GM19351 (cell line): ENCODE data around the gene LPCAT2.
"Not testable (repeated sequence)": the region's sequence is repeated elsewhere in the genome, so short reads cannot be mapped to it uniquely, and the experiment has no call there.

Experiments
- ATAC-seq: cut with Tn5 transposase; IDR thresholded peaks from one replicate; pipeline ENCODE4 v1.9.1; 2021; ENCODE audit warnings: mild to moderate bottlenecking, moderate library complexity; ENCODE audit not compliant: unreplicated experiment

Gene LPCAT2

DNA sequence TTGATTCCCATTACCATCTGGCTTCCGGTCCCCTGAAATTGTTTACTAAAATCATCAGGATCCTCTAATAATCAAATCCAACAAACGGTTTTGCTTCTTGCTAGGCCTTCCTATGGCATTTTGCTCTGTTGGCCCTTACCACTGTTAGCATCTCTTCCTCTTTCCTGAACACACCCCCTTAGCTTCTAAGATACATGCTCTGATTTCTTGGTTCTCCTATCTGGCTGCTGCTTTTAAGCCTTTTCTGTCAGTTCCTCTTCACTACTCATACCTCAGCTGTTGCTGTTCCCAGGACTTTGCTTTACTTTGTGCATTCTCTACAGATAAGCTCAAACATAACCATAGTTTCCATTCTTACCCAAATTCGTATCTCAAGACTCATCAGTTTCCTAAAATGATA, 69.0 kb downstream of the LPCAT2 start:
- no peak for ATAC-seq

DNA sequence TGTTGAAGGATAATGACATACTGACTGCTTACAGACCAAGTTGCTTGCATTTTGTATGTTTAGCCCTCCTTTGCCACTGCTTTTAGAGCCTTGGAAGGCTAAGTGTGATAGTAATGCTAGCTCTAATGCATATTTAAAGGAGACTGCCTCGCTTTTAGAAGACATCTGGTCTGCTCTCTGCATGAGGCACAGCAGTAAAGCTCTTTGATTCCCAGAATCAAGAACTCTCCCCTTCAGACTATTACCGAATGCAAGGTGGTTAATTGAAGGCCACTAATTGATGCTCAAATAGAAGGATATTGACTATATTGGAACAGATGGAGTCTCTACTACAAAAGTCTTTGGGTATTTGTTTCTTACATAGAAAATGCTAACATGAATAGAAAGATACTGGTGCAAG, 76.8 kb downstream of the LPCAT2 start:
- no peak for ATAC-seq

DNA sequence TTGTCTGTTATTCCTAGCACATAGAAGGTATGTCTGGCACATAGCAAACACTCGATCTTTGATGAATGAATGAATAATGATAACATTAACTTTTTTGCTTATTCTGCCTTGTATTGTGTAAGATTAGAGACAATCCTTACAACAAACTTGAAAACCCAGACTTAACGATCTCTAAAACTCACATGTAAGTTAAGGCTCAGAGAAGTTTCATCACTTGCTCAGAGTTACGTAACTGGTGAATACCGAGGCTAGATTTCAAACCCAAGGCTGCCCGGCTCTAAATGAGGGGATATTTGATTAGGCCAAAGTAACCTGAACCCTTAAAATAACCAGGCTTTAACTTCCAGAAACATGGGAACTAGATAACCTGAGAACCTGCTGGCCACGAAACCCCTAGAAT, 79.9 kb downstream of the LPCAT2 start:
- ATAC-seq, result no peak

DNA sequence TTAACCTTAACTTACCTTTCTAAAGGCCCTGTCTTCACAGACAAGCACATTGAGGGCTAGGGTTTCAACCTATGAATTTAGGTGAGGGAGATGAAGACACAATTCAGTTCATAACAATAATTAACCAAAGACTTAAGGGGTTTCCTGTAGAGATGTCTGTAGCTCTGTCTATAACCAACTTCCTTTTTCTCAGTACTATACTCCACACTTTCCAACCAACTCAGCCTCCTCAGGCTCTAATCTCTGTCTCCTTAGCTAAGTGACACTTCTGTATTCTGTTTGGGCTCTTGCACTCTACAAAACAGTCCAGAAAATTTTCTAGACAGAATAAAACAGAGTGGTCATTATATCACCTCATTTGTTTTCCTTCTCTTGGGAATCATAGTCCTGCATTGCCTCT, 83.4 kb downstream of the LPCAT2 start:
- ATAC-seq, result no peak

DNA sequence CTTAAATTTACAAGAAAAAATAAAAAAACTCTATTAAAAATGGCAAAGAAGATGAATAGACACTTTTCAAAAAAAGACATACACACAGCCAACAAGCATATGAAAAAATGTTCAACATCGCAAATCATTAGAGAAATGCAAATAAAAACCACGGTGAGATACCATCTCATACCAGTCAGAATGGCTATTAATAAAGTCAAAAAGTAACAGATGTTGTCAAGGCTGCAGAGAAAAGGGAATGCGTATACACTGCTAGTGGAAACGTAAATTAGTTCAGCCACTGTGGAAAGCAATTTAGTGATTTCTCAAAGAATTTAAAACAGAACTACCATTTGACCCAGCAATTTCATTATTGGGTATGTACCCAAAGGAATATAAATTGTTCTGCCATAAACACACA, 89.1 kb downstream of the LPCAT2 start:
- no peak for ATAC-seq

DNA sequence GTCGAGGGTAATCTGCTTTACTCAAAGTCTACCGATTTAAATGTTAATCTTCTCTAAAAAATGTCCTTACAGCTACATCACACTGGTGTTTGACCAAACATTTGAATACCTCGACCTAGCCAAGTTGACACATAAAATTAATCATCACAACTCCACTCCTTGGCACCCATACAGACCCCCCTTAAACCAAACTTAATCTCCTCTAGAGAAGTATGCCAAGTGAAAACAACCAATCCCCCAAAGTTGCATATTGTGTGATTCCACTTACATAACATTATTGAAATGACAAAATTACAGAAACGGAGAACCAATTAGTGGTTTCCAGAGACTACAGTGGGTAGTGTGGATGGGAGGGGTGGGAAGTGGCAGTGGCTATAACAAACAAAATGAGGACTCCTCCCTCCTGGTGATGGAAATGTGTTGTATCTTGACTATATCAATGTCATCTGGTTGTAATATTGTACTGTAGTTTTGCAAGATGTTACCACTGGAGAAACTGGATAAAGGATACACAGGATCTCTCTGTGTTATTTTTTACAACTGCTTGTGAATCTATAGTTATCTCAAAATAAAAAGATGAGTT, 97.0 kb downstream of the LPCAT2 start:
- ATAC-seq, result no peak

DNA sequence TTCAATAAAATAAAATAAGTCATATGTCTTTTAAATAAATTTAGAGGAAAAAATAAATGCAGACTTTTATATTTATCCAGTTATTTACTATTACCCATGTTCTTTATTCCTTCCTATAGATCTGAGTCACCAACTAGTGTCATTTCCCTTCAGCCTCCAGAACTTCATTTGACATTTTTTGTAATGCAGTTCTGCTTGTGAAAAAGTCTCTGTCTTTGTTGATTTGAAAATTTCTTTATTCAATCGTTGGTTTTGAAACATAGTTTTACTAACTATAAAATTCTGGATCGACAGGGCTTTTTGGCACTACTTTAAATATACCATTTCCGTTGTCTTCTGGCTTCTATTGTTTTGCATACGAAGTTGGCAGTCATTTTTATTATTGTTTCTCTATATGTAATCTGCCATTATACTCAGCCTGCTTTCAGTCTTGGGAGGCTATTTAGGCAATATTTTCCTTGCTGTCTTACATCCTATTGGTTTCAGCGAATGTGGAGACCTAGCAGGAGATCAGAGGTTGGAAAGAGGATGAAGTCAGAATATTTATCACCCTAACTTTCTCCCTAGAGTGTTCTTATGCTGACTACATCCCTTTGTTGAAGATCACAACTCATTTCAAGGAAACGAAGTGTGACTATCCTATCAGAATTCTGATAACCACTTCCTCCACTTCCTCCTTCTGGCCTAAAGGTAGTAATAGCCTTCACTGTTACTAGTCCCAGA, 104.9 kb downstream of the LPCAT2 start:
- ATAC-seq, result no peak

DNA sequence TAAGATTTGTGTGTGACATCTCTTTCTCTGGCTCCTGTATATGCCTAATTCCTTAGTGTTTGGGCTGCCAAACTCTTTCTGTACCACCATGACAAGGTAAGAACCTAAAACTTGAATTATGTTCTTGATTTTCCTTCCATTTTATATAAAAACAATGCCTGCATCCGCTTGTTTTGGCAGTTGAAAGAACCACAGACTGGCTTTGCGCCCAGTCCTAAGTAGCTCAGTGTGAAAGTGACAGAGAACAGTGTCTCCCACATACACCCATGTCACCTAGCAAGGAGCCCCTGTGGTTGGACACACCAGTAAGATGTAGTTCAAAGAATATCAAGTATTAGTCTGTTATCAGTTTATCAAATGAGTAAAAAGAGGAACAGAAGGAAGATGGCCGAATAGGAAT, 106.2 kb downstream of the LPCAT2 start:
- no peak for ATAC-seq

DNA sequence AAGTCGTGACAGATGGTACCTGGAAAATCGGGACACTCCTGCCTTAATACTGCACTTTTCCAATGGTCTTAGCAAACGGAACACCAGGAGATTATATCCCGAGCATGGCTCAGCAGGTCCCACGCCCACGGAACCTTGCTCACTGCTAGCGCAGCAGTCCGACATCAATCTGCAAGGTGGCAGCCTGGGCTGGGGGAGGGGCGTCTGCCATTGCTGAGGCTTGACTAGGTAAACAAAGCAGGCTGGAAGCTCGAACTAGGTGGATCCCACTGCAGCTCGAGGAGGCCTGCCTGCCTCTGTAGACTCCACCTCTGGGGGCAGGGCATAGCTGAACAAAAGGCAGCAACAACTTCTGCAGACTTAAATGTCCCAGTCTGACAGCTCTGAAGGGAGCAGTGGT, 106.8 kb downstream of the LPCAT2 start:
- not testable (repeated sequence) for ATAC-seq

DNA sequence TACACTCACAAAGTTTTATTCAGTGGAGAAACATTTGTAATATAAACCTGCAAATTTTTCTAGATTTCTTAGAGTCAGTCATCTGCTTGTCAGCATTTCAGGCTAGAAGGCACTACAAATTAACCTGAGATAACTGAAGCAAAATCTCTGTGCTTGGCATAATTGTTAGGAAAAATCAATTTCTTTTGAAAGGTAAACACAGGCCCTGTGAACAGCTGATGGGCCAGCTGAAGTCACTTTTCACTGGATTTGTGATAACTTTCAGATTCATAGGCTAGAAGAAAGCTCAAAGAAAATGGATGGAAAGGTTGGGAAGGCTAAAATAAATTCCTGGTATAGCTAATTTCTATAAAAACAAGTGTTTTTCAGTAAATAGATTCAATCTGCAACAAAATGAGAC, 112.9 kb downstream of the LPCAT2 start:
- no peak for ATAC-seq

DNA sequence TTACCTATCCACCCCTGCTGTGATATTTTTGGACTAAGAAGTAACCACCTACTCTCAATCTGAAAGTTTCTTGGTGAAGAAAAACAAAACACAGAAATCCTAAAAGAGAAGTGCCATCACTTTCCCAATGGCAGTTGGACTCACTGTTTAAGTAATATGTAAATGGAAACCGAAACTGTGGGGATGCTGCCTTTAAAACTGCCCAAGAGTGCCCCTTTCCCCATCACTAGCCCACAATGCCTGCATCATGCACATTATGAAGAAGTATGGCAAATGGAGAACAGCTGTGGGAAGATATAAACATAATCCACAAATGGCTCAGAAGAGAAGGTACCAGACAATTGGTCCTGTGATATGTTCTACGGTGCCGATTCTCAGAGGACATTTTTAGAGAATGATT, 113.4 kb downstream of the LPCAT2 start:
- no peak for ATAC-seq

DNA sequence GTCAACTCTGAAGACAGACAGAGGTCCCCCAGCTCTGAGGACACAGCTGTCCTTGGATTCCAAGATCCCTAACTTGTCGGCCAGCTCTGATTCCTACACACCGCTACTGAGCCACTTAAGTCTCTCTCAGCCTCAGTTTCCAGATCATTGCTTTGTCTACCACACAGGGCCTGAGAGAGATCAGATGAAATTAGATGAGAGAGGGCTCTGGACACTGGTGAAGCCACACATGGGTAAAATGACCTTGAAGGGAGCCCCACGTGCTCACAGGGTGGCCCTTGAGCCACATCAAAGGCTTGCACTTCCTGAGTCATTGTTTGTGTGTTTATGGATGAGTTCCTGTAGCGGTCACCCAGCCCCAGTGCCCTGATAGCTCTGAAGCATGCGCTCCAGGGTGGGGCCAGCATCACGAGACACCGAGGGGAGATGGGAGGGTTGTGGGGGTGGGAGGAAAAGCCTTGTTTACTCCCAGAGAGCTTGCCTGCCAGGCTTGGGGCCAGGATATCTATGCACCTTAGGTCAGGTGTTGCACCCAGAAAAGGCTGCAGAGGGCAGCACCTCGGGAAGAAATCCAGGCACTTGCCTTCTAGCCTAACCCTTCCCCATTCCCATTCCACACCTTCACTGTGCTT, 114.2 kb downstream of the LPCAT2 start:
- ATAC-seq, result no peak

DNA sequence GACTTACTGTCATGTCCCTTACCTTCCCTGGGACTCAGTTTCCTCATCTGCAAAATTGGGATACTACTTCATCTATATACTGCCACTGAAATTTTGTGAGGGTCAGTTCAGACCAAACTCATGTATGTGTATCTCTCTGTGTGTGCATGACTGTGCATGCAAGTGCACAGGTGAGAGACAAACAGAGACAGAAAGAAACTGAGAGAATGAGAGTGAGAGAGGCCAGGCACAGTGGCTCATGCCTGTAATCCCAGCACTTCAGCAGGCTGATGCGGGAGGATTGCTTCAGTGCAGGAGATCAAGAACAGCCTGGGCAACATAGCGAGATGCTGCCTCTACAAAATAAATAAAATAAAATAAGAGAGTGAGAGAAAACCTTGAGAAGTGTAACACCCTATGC, 114.8 kb downstream of the LPCAT2 start:
- no peak for ATAC-seq

DNA sequence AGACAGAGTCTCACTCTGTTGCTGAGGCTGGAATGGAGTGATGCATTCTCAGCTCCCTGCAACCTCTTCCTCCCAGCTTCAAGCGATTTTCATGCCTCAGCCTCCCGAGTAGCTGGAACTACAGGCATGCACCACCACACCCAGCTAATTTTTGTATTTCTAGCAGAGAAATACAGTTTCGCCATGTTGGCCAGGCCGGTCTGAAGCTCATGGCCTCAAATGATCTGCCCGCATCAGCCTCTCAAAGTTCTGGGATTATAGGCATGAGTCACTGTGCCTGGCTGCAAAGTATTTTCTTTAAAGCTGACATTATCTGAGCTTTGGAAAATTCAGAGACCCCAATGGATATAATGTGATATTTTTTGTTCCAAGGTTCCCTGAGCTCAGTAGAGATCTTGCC, 115.8 kb downstream of the LPCAT2 start:
- no peak for ATAC-seq

DNA sequence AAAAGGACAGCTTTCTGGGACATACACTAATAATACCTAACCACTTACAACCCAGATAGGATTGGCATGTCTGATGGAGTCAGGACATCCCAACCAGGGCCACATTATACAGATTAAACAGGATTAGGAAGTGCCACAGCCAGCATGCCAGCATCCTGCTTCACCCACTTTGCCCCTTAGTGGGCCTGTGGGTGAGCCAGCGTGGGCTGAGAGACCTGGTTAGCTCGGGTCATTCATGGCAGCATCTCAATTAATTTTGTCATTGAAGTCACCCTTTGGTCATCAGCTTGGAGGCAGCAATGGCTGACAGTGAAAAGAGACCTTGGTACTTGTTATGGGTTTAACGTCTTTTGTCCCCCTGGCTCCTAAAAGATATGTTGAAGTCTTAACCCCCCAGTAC, 117.0 kb downstream of the LPCAT2 start:
- no peak for ATAC-seq

DNA sequence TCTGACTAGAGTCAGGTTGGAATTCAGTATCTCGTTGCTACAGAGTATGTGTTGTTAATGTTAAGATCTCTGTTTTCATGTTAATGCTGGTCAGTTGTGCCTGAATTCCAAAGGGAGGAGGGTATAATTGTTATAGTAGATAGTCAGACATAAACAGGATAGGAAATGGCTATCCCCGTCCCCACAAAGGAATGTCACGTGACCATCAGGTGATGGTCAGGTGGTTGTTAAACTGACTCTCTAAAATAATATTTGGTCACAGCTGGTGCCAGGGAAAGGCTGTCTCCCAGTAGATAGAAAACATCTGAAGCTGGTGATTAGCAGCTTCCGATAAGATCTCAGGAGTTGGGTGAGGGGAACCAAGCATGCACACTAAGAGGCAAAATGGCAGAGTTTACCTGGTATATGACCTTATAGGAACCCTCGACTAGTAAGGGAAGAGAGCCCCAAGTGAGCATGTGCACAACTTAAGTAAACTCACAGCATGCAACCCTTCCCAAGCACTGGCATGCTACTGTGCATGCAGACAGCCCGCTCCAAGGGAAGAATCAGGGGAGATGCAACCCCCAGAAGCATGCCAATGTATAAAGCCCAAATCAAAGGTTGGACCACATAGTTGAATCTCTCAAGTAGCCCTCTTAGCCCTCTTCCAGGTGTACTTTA, 119.6 kb downstream of the LPCAT2 start:
- ATAC-seq, result no peak

DNA sequence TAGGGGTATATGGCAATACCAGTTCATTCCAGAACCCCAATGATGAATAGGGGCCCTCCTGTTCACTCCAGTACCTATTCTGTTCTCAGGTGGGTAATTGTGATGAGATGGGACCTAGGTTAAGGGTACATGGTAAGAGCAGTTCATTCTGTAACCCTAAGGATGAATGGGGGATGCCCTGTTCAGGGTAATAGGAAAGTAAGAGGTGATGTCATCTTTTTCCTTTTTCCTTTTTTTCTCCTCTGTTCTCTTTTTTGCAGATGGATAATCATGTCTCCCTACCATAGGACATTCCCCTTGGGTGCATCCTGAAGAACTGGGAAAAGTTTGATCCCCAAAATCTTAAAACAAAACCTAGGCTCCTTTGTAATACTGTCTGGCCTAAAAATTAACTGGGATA, 121.9 kb downstream of the LPCAT2 start:
- ATAC-seq, result no peak

DNA sequence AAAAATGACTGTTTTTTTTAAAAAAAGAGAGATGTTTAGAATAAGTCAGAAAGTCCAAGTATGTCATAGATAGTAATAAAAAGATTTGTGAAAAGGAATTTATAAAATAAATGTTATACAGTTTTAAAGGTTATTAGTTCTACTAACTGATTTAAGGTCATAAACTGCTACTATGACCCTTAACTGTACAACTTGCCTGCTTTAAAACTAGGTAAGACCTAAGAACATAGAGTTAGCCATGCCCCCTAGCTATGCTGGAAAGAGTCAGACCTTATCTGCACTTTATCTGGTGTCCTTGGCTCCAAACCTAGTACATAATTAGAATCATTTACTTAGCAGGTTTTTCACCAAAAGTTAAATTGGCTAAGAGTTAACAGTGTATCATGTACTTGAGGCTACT, 123.4 kb downstream of the LPCAT2 start:
- no peak for ATAC-seq

DNA sequence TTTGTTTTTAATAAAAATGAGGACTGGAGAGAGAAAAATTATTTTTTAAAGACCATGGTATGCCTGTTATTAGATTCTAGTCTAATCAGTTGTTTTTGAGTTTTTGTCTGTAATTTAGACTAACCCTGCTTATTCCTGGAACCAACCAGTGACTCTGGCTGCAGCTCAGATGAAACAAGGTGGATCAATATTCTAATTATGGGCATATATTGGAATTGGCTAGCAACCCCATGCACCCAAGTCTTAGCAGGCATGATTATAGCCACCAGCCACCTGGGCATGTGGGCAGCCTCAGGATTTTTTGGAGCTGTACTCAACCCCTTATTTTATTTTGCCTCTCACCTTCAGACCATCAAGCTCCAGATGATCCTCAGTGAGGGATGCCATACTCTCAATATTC, 125.3 kb downstream of the LPCAT2 start:
- ATAC-seq, result no peak
